Heart left ventricle (tissue), 16 donors: ENCODE results near the gene SPIN1. TPM values are rescaled to one million over a fixed set of nuclear protein-coding genes. Genes with fewer than 3 reads are reported as not detected.

Source experiments
- ATAC-seq, 4 donors: fragments of 200-7000 bp; cut with Tn5 transposase; one replicate each; pipeline ENCODE4 v1.9.1; 2020 to 2022; ENCODE audit warnings: moderate library complexity in 4 of 4, mild to moderate bottlenecking in 3 of 4, moderate number of reproducible peaks in 1 of 4
- DNase-seq, 5 donors: peaks; one replicate each; pipeline ENCODE4 v3.0.0-alpha.2; 2020
- H3K27ac ChIP-seq, 12 donors: fragments of 200-600 bp; sonication (generic) in 4 of 12; one replicate each; pipeline versions ENCODE4 v1.5.0 to v1.8.0; 2016 to 2022; ENCODE audit warnings: mild to moderate bottlenecking in 2 of 12
- H3K27me3 ChIP-seq, 9 donors: fragments of 200-600 bp; sonication (generic) in 2 of 9; one replicate each; pipeline versions ENCODE4 v1.5.1 to v1.8.0; 2016 to 2022; ENCODE audit warnings: mild to moderate bottlenecking in 3 of 9
- H3K36me3 ChIP-seq, 9 donors: fragments of 200-600 bp; sonication (generic) in 2 of 9; one replicate each; pipeline versions ENCODE4 v1.5.0 to v1.8.0; 2018 to 2022; ENCODE audit warnings: mild to moderate bottlenecking in 2 of 9
- H3K4me1 ChIP-seq, 12 donors: fragments of 200-600 bp; sonication (generic) in 4 of 12; one replicate each; pipeline versions ENCODE4 v1.5.0 to v1.8.0; 2016 to 2022; ENCODE audit warnings: mild to moderate bottlenecking in 3 of 12
- H3K4me3 ChIP-seq, 12 donors: fragments of 200-600 bp; sonication (generic) in 4 of 12; one replicate each; pipeline versions ENCODE4 v1.5.0 to v1.8.0; 2017 to 2022; ENCODE audit warnings: mild to moderate bottlenecking in 9 of 12, moderate library complexity in 4 of 12
- H3K9me3 ChIP-seq, 12 donors: fragments of 200-600 bp; sonication (generic) in 4 of 12; one replicate each; pipeline versions ENCODE4 v1.5.0 to v1.8.0; 2016 to 2022; ENCODE audit warnings: mild to moderate bottlenecking in 1 of 12
- CTCF ChIP-seq, 12 donors: fragments of 200-600 bp; sonication (generic) in 4 of 12; IDR thresholded peaks; one replicate each; pipeline versions ENCODE4 v1.5.0 to v1.8.0; 2018 to 2022; ENCODE audit warnings: antibody characterized with exemption in 12 of 12, mild to moderate bottlenecking in 5 of 12
- POLR2A ChIP-seq, 2 donors: fragments of 450-650 bp; IDR thresholded peaks; one replicate each; pipeline ENCODE4 v1.6.1; 2017; ENCODE audit warnings: antibody characterized with exemption in 2 of 2, mild to moderate bottlenecking in 2 of 2, moderate library complexity in 2 of 2
- WGBS, 4 donors: extraction: QIAGEN DNeasy Blood & Tissue Kit in 2 of 4; methylation state at CpG; one replicate each; pipeline versions ENCODE4 v1.1.5 to v1.1.7; 2013 to 2018; 5-methylcytosine and 5-hydroxymethylcytosine counted together
- intact Hi-C, 10 donors: fragments of 100-400 bp; cut with DNase I; formaldehyde crosslinking; loops; one replicate each; pipeline versions ENCODE4 v1.11.1 to v1.14.2; 2022
- long read RNA-seq, 3 donors: library from polyadenylated mRNA; unstranded; transcript quantifications; one replicate each; pipeline ENCODE4 v2.0.0, GENCODE V29; 2020 to 2021
- polyA plus RNA-seq, 2 donors: library from polyadenylated mRNA; stranded (reverse); fragments of 200-250 nt; gene quantifications; one replicate each; pipeline ENCODE4 v1.2.3, GENCODE V29; 2013
- total RNA-seq, 9 donors: library from RNA; depleted of rRNA in 2 of 9; stranded (reverse); fragments of >200 nt in 2 of 9; fragmentation: NEBNext Ultra II Directional in 3 of 9; extraction: Animal tissue kit (Norgen Biotek cat#: 25700) in 3 of 9; gene quantifications; one replicate each; pipeline versions ENCODE4 v1.1.0 to v1.2.4, GENCODE V29; 2016 to 2023
- donor health status: ischemic (EF 13 %, LVEDD 7.1; RV severe dilation, severe dysfunction).
- donor health status: healthy with polysubstance abuse.
- donor health status: DM: no; HTN: yes; CAD: no.
- donor health status: DM: no; HTN: no; CAD: no.
- donor health status: ischemic (EF 25% LVEDD 6.9; RV normal size, moderate dysfunction).
- donor health status: ischemic (EF 25% LVEDD 5.7; RV mildly dilated, moderate dysfunction).
- donor health status: healthy.
- donor health status: DM: yes; HTN: yes; CAD: no.
- donor health status: ischemic (EF 35%, LVEDD 5.7; RV mildly dilated, moderate dysfunction).
- donor health status: nonischemic (EF 11% LVEDD 7.7; RV severe dilation, severe dysfunction).
- donor health status: DM: yes; HTN: yes; CAD: no.
- donor health status: PGD.
- donor health status: ischemic (EF 29% LVEDD 5.4; RV normal size, mild dysfunction).
- donor health status: nonischemic (EF 23%, LVEDD 6.1; RV moderate dilation, normal function).

Gene SPIN1
- total RNA-seq (10 to 100 TPM; 32.8 to 61.2 (median 44.5) TPM), polyA plus RNA-seq (10 to 100 TPM; 17.8 to 31.1 TPM)
- long read RNA-seq, donor 1, full-length matches to known transcripts: 29 of 84 reads
- long read RNA-seq, donor 1, partial matches to known transcripts: 12 of 84 reads
- long read RNA-seq, donor 1, other reads (novel, unspliced or antisense): 43 of 84 reads
- long read RNA-seq, donor 2, full-length matches to known transcripts: 24 of 58 reads
- long read RNA-seq, donor 2, partial matches to known transcripts: 3 of 58 reads
- long read RNA-seq, donor 2, other reads (novel, unspliced or antisense): 31 of 58 reads
- long read RNA-seq, donor 3, full-length matches to known transcripts: 43 of 68 reads
- long read RNA-seq, donor 3, partial matches to known transcripts: 4 of 68 reads
- long read RNA-seq, donor 3, other reads (novel, unspliced or antisense): 21 of 68 reads

GRCh38 chr9:88388203-88388885, at the start of gene SPIN1:
TSS of gene SPIN1 (plus strand) at chr9:88388444. CDS start at chr9:88426540, 38,096 bp downstream.
- Histone ChIP-seq H3K36me3 (no peaks in the 10 kb centered on the region), H3K27me3 (no peaks in the 10 kb centered on the region), H3K9me3 (no peaks in the 10 kb centered on the region), H3K4me3 (peak within 1 kb of the TSS; percentile 70 to 99 (median 92)), H3K4me1 (peaks cover 0 to 47% (median 23%) of the 10 kb centered on the region in 12 donors), H3K27ac (peak within 1 kb of the TSS; percentile 78 to 95 (median 90))
- TF ChIP-seq POLR2A (IDR thresholded peaks at IDR 0.05) (no peak), CTCF (IDR thresholded peaks at IDR 0.05) (peak in 10 of 12 donors; percentile 20 to 82 (median 50))
- ATAC-seq: peak; percentile 65 to 92 (median 84)
- peak; percentile 80 to 93 (median 85) for DNase-seq
- intact Hi-C loops: loop anchor here in 6 of 10 donors (5.0 to 10.0 kb wide), 7 partner anchors 146 to 284 kb away; partner anchors contain the start of gene NXNL2 (in 1 of the 6)
- 0 to 1% (median 0%) methylated on average over 7 to 106 of the region's 106 CpGs for WGBS, 4 donors

GRCh38 chr9:88339317-88339716, 48.9 kb upstream of the SPIN1 start:
- Histone ChIP-seq H3K4me1 (no peaks in the 10 kb centered on the region), H3K27ac (no peak overlapping the region), H3K36me3 (no peaks in the 10 kb centered on the region), H3K27me3 (peaks cover 0 to 7% (median 0%) of the 10 kb centered on the region in 9 donors), H3K9me3 (no peaks in the 10 kb centered on the region), H3K4me3 (no peak overlapping the region)
- ATAC-seq (no peak), DNase-seq (no peak)
- 30 to 53% (median 37%) methylated on average over 4 of the region's 4 CpGs for WGBS, 4 donors
- TF ChIP-seq CTCF (IDR thresholded peaks at IDR 0.05): no peak
- intact Hi-C loops: no loop called here

GRCh38 chr9:88342246-88342645, 46.0 kb upstream of the SPIN1 start:
- intact Hi-C loops: no loop called here

More at GRCh38 chr9:88342246-88342645, 46.0 kb upstream of the SPIN1 start:
- Histone ChIP-seq H3K4me3 (no peak overlapping the region), H3K27ac (no peak overlapping the region), H3K27me3 (peaks cover 0 to 7% (median 0%) of the 10 kb centered on the region in 9 donors), H3K9me3 (no peaks in the 10 kb centered on the region), H3K4me1 (no peaks in the 10 kb centered on the region), H3K36me3 (no peaks in the 10 kb centered on the region)
- TF ChIP-seq POLR2A (IDR thresholded peaks at IDR 0.05) (no peak), CTCF (IDR thresholded peaks at IDR 0.05) (no peak)
- DNase-seq (no peak), ATAC-seq (no peak)
- WGBS, 4 donors: 58 to 73% (median 64%) methylated on average over 2 of the region's 2 CpGs
